Mononuclear cell (primary cell): ENCODE data around the gene PDCD7. TPM values are rescaled to one million over a fixed set of nuclear protein-coding genes. Genes with fewer than 3 reads are reported as not detected.
"Not testable (repeated sequence)": the region's sequence is repeated elsewhere in the genome, so short reads cannot be mapped to it uniquely, and the experiment has no call there.

Source experiments
- H3K27me3 ChIP-seq: 2 replicates; pipeline ENCODE4 v1.6.0; 2011; ENCODE audit warnings: low read length, control low read depth; ENCODE audit not compliant: insufficient read depth
- H3K4me1 ChIP-seq: 2 replicates; pipeline ENCODE4 v1.5.1; 2011; ENCODE audit warnings: mild to moderate bottlenecking, low read length, control low read depth; ENCODE audit not compliant: insufficient read depth
- H3K4me3 ChIP-seq: 2 replicates; pipeline ENCODE4 v1.5.1; 2011; ENCODE audit warnings: mild to moderate bottlenecking, low read length, moderate library complexity
- H3K9me3 ChIP-seq: 2 replicates; pipeline ENCODE4 v1.5.1; 2011; ENCODE audit warnings: low read depth, mild to moderate bottlenecking, control low read depth, low read length
- total RNA-seq: library from RNA; depleted of rRNA; stranded (reverse); fragments of >200 nt; gene quantifications from one replicate; pipeline ENCODE4 v1.2.3, GENCODE V29; 2012

The PDCD7 gene
- total RNA-seq, 1 donor = 11.5 TPM

- Histone ChIP-seq H3K27me3 (no peaks in the 10 kb centered on the region), H3K9me3 (no peaks in the 10 kb centered on the region), H3K4me1 (peaks cover 10% of the 10 kb centered on the region), H3K4me3 (no peak overlapping the region)
These were observed 32.2 kb downstream of the PDCD7 start for GRCh38 chr15:65101411-65101890.

GRCh38 chr15:65100442-65100841, 33.2 kb downstream of the PDCD7 start:
- H3K4me1 ChIP-seq = peaks cover 10% of the 10 kb centered on the region
- H3K9me3 ChIP-seq = no peaks in the 10 kb centered on the region
- no peaks in the 10 kb centered on the region for H3K27me3 ChIP-seq
- H3K4me3 ChIP-seq = no peak overlapping the region

GRCh38 chr15:65099801-65100200, 33.8 kb downstream of the PDCD7 start:
- H3K4me1 ChIP-seq, H3K4me3 ChIP-seq, H3K27me3 ChIP-seq, H3K9me3 ChIP-seq: not testable (repeated sequence)

- Histone ChIP-seq H3K9me3 (no peaks in the 10 kb centered on the region), H3K4me1 (peaks cover 10% of the 10 kb centered on the region), H3K4me3 (no peak overlapping the region), H3K27me3 (no peaks in the 10 kb centered on the region)
These were observed 34.3 kb downstream of the PDCD7 start for GRCh38 chr15:65099336-65099735.

- H3K9me3 ChIP-seq = no peaks in the 10 kb centered on the region
- H3K4me3 ChIP-seq = no peak overlapping the region
- no peaks in the 10 kb centered on the region for H3K27me3 ChIP-seq
- H3K4me1 ChIP-seq = peaks cover 10% of the 10 kb centered on the region
These were observed 35.9 kb downstream of the PDCD7 start for GRCh38 chr15:65097651-65098263.

- H3K27me3 ChIP-seq = no peaks in the 10 kb centered on the region
- no peak overlapping the region for H3K4me3 ChIP-seq
- no peaks in the 10 kb centered on the region for H3K9me3 ChIP-seq
- H3K4me1 ChIP-seq = peaks cover 9% of the 10 kb centered on the region
These were observed 36.9 kb downstream of the PDCD7 start for GRCh38 chr15:65096481-65097385.

- H3K4me3 ChIP-seq = no peak overlapping the region
- peaks cover under 1% of the 10 kb centered on the region for H3K4me1 ChIP-seq
- H3K9me3 ChIP-seq = no peaks in the 10 kb centered on the region
- H3K27me3 ChIP-seq = no peaks in the 10 kb centered on the region
These were observed 37.9 kb downstream of the PDCD7 start for GRCh38 chr15:65095747-65096104.

- Histone ChIP-seq H3K9me3 (no peaks in the 10 kb centered on the region), H3K4me3 (no peak overlapping the region), H3K27me3 (no peaks in the 10 kb centered on the region), H3K4me1 (no peaks in the 10 kb centered on the region)
These were observed 38.4 kb downstream of the PDCD7 start for GRCh38 chr15:65095011-65095746.

- H3K9me3 ChIP-seq = no peaks in the 10 kb centered on the region
- no peak overlapping the region for H3K4me3 ChIP-seq
- H3K4me1 ChIP-seq = no peaks in the 10 kb centered on the region
- H3K27me3 ChIP-seq = no peaks in the 10 kb centered on the region
These were observed 39.2 kb downstream of the PDCD7 start for GRCh38 chr15:65094294-65094995.

GRCh38 chr15:65093793-65094170, 39.8 kb downstream of the PDCD7 start:
- H3K4me1 ChIP-seq, H3K4me3 ChIP-seq, H3K27me3 ChIP-seq, H3K9me3 ChIP-seq: not testable (repeated sequence)

GRCh38 chr15:65092911-65093792, 40.5 kb downstream of the PDCD7 start:
- Histone ChIP-seq H3K27me3 (no peaks in the 10 kb centered on the region), H3K4me1 (no peaks in the 10 kb centered on the region), H3K9me3 (no peaks in the 10 kb centered on the region), H3K4me3 (no peak overlapping the region)

- Histone ChIP-seq H3K4me1 (no peaks in the 10 kb centered on the region), H3K9me3 (no peaks in the 10 kb centered on the region), H3K4me3 (no peak overlapping the region), H3K27me3 (no peaks in the 10 kb centered on the region)
These were observed 41.5 kb downstream of the PDCD7 start for GRCh38 chr15:65091946-65092770.

GRCh38 chr15:65089206-65089824, 44.3 kb downstream of the PDCD7 start:
- Histone ChIP-seq H3K4me3 (no peak overlapping the region), H3K27me3 (no peaks in the 10 kb centered on the region), H3K4me1 (no peaks in the 10 kb centered on the region), H3K9me3 (no peaks in the 10 kb centered on the region)
